ENCODE data around the gene VWA1.
"Not testable (repeated sequence)": the region's sequence is repeated elsewhere in the genome, so short reads cannot be mapped to it uniquely, and the experiment has no call there.

The VWA1 gene

DNA sequence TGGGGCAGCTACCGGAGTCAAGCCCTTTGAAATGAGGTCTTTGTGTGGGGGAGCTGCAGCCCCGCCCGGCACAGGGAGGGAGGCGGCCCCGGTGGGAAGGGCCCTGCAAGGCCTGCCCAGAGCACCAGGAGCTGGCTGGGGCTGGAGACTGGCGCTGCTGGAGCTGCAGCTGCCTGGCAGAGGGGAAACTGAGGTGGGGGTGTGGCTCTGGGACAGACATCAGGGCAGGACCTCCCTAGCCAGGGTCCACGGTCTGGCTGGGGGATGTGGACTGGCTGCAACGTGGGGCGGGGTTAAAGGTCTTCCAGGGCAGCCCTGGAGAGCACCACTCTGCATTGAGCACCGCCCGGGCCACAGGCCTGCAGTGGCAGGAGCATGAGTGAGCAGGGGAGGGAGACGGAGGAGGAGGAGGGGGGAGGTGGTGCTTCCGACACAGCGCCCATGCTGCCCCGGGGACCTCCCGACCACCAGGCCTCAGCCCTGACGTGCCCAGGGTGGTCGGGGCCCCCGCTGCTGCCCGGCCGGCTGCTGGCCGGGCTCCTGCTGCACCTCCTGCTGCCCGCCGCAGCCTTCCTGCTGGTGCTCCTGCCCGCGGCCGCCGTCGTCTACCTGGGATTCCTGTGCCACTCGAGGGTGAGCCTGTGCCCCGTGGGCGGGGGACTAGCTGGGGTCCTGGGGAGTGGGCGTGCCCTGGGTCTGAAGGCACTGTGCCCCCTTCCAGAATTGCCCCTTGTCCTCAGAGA is 9.6 kb upstream of the VWA1 start:
- no peak for DNase-seq

DNA sequence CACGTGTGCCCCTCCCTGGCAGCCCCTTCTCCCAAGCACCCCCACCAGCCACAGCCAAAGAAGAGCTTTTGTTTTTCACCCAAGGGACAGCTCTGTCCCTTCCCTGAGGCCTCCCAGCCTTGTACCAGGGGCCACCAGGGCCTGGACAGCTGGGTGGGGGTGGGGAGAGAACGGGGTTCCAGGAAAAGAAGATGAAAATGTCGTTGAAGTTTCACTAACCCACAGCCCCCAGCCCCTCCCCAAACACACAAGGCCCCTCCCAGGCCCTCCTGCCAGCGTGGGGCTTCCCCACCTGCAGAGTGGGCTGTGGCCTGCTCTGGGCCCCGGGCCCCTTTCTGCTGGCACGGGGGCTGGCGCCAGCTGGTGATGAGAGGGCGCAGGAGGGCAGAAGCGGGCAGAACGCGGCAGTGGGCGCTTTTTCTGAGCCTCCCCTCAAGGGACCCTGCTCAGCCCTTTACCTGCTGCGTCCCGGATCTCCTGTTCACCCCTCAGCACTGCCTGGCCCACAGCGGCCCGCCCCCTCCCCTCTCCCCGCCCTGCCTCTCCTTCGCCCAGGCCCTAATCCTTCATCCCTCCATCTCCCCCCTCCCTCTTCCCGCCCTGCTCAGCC is 8.9 kb upstream of the VWA1 start:
- DNase-seq, result no peak

DNA sequence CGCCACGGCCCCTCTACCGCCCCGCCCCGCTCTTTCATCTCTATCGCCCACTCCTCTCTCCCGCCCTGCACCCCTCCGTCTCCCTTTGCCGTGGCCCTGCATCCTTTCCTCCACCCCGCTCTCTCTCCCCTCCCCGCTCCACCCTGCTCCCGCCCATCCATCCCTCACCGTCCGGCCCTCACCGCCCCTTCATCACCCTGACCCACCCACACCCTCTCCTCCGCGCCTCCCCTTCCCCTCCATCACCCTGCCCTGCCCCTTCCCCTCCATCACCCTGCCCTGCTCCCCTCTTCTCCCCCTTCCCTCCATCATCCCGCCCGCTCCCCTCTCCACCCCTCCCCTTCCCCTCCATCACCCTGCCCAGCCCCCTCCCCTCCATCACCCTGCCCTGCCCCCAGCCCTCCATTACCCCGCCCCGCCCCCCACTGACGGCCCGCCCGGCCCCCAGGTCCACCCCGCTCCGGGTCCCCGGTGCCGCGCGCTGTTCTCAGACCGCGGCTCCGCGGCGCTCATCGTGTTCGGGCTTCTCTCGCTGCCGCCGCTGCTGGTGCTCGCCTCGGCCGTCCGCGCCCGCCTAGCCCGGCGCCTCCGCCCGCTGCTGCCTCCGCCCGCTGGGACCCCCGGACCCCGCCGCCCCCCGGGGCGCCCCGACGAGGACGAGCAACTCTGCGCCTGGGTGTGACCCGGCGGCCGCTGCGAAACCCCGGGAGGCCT is 8.2 kb upstream of the VWA1 start:
- no peak for DNase-seq

DNA sequence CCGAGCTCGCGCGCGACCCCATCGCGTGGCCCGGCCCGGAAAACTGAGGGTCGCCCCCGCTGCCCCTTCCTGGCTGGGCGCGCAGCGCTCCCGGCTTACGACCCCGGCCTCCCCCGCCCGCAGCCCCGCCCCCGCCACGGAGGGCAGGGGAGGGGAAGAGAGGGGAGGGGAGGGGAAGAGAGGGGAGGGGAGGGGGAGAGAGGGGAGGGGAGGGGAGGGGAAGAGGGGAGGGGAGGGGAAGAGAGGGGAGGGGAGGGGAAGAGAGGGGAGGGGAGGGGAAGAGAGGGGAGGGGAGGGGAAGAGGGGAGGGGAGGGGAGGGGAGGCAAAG is 7.7 kb upstream of the VWA1 start:
- no peak for DNase-seq

DNA sequence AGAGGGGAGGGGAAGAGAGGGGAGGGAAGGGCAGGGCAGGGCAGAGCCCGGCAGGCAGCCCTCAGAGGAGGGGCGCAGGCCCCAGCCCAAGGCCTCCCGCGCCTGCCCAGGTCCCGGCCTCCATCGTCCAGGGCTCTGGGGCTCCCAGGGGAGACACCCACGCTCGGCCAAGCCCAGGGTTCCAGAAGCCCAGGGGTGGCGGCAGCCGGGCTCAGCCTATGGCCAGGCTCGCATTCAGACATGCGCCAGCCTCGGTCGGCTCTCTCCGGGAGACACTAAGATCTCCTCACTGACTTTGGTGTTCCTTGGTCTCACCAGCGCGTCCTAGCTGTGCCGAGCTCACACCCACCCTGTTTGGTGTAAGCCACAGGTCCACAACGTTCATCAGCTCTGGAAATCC is 7.3 kb upstream of the VWA1 start:
- DNase-seq, result no peak

DNA sequence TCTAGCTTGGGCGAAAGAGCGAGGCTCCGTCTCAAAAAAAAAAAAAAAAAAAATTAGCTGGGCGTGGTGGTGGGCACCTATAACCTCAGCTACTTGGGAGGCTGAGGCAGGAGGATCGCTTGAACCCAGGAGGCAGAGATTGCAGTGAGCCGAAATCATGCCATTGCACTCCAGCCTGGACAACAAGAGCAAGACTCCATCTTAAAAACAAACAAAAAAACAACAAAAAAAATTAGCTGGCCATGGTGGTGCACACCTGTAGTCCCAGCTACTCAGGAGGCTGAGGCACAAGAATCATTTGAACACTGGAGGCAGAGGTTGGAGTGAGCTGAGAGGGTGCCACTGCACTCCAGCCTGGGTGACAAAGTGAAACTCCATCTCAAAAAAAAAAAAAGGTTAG is 6.5 kb upstream of the VWA1 start:
- not testable (repeated sequence) for DNase-seq

DNA sequence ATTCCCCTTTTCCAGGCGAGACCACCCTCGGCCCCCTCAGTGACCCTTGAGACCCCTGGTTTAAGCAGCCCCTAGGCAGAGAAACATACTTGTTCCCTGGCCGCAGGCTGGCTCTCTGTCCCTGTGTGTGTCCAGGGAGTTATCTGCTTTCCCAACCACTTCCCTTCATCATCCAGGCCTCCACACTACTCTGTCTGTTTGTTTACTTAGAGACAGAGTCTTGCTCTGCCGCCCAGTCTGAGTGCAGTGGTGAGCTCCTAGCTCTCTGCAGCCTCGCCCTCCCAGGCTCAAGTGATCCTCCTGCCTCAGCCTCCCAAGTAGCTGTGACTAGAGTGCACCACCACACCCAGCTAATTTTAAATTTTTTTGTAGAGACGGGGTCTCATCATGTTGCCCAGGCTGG is 5.8 kb upstream of the VWA1 start:
- no peak for DNase-seq

DNA sequence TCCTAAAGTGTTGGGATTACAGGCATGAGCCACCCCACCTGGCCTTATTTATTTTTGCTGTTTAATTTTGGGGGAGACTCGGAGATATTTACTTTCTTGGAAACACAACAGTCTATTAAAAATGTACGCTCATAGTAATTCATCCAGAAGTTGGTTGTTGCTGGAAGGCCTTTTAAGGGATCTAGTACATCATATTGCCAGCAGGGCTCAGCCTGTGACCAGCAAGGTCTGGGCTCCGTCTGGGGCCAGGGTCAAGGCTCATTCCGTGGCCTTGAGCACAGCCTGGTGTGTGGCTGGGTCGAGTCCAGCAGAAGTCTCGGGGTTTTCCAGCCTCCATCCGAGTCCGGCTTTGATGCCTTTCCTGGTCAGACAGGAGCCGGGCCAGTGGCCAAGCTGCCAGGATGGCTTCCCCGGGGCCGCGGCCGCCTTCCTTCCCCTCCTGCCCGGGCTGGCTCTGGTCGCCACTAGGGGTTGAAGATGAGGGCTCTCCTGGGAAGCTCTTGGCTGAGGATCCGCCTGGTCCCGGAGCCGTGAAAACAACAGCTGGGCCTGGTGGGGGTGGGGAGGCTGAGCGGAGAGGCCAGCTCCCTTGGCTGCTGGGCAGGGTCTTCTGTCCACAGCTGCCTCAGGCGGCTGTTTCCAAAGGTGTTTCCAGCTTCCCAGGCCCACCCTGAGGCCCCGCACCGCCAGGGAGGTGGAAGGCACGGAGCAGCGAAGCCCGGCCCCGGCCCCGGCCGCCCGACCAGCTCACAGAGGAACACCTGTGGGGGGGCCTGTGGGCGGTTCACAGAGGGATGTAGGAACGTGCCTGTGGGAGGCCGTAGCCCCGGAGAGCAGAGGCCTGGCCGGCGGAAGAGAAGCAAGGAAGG is 5.1 kb upstream of the VWA1 start:
- DNase-seq, result no peak

DNA sequence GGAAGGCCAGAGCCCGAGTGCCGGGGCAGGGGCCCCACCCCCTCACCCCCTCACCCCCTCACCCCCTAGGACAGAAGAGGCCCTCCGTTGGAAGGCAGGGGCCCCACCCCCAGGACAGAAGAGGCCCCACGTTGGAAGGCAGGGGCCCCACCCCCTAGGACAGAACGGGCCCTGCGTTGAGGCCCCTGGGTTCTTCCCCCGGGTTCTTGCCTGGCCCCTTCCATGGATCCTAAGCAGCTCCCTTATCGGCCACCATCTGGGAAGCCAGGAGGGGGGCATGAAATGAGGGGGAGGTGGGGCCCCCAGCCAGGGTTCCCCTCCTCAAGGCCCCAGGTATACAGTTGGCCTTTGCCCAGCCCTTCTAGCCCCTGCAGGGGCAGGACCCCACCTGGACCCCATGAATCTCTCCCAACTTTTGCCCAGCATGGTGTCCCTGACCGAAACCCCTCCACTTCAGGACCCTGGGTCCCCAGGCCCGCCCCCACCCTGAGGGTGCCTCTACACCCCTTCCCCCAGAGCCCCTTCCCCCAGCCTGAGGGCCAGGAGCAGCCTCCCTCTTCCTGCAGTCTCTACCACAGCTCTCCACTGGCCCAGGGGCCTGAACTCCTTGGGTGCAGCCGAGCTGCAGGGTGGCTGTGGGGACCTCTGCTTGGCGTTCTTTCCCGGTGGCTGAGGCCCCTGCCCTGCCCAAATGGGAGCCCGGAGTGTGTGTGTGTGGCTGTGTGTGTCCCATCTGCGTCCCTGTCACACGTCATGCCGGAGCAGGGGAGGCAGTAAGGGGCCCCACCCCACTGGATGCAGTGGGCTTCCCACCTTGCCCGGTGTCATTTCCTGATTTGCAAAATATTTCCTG is 4.3 kb upstream of the VWA1 start:
- DNase-seq, result no peak

DNA sequence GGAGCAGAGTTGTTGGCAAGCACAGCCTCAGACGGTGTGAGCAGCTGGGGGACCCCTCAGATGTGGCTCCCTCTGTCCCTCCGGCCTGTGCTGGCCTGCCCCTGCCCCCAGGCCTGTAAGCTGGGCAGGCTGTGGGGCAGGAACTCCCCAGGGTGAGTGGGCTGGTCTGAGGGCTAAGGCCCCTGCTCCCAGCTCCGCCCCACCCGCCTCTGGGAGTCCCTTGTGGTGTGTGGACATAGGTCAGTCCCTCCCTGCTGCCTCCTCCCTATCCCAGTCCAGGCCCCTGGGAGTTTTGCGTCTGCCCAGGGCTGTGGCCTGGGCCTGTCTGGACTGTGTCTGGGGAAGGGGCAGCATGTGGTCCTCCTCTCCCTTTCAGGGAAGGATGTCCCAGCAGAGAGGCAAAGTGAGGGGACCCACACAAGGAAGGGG is 3.6 kb upstream of the VWA1 start:
- no peak for DNase-seq

DNA sequence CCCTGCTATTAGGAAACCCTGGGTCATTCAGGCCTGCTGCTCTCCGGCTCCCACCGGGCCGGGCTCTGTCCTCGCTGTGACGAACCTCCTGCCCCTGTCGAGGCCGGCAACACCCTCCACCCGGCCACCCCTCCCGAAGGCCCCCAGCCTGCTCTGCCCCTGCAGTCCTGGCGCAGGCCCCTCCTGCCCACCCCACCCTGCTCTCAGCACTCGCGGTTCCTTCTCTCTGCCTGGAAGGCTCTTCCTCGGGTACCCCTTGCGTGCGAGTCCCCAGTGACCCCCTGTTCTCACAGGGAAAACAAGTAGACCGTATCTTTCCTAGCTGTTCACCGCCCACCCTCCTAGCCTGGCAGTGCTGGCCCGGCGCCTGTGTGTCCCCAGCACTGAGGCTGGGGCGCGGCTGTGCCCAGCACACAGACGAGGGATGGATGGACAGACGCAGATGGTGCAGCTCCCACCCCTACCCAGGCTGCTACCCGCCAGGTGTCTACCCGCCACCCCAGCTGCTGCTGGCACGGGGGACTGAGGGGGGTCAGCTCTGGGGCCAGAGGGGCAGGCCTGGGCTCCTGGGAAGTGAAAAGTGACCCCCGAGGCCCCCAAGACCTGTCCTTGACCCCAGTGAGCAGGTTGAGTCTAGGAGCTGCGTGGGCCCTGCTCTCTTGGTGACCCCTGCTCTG is 3.1 kb upstream of the VWA1 start:
- DNase-seq, result no peak

DNA sequence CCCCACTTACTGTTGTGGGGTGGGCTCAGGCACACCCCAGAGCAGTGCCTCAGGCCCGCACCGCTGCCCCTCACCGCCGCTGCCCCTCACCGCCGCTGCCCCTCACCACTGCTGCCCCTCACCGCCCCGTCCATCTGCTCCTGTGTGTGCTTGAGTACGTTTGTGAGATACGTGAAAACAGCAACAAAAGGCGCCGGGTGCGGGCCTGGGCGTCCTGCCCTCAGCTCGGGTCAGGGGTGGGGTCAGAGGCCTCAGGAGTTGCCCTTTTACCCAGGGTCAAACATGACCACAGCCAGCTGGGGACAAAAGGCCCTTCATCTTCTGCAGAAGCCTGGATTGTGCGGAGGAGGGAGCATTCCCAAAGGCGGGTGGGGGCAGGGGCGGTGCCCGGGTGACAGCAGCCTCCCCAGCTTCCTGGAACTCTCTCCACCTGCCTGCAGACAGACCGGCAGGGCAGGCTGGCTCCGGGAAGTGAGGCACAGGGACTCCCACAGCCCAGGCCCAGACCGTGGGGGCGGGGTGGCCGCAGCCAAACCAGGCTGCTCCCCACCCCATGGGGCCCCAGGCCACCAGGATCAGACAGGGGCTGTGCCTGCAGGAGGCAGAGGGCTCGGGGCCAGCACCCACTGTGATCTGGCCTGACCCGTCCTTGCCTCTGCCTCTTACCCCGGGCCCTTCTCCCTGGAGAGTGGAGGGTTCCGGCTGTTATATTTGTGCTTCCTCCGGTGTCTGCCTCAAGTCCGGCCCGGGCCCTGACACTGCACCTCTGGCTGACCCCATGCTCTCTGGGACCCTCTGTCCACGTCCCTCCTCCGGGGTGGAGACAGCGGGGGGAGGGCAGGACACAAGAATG is 2.3 kb upstream of the VWA1 start:
- DNase-seq, result no peak

DNA sequence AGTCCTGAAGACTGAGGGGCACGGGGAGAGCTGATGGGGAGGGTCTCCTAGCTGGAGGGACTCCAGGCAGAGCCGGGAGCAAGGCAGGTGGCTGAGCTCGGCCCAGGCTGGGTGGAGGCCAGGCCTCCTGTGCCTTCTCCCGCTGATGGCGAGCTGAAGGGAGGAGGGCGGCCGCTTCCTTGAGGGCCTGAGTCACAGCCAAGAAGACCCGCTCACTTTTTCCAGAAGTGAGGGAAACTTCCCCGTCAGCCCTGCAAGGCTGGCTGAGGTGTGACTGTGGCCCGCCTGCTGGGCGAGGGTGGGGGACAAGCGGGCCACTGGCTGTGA is 1.7 kb upstream of the VWA1 start:
- no peak for DNase-seq

DNA sequence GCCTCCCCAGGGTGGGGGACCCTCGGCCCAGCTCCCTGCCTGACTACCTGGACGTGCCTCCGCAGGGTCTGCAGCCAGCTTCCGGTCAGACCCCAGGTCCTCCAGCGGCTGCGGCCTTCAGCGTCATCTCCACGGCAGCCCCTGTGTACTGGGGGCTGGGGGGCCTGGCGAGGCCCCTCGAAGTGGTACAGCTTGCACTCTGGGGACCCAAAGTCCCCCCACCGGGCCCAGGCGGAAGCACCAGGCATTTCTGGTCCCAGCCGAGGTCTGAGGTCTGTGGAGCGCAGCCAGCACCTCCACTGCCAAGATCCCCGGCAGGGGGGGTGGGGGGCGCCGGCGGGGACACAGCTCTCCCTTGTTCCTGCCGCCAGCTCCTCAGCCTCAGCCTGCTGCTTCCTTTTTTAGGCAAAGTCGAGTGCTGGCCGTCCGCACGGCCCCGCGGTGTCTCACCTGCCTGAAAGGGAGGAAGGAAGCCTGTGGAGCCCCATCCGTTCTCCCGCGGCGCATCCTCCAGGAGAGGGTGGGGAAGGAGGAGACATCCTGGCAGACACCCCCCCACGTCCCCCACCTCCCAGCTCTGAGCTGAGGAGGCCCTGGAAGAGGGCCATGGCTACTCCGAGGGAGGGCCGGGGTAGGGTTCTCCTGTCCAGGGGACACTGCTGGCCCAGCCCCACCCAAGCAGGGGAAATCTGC is 1.2 kb upstream of the VWA1 start:
- DNase-seq, result no peak

DNA sequence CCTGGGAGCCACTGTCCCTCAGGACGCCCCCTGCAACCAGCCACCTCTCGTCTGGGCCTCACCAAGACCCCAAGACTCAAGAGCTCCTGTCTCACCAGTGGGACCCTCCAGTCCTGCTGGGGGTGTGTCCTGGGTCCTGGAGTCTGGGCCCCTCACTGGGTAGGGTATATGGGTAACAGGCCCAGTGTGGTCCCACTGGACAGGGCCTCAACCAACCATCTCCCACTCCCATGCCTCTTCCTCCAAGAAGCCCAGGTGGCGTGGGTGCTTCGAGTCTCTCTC is 725 bp upstream of the VWA1 start:
- no peak for DNase-seq

DNA sequence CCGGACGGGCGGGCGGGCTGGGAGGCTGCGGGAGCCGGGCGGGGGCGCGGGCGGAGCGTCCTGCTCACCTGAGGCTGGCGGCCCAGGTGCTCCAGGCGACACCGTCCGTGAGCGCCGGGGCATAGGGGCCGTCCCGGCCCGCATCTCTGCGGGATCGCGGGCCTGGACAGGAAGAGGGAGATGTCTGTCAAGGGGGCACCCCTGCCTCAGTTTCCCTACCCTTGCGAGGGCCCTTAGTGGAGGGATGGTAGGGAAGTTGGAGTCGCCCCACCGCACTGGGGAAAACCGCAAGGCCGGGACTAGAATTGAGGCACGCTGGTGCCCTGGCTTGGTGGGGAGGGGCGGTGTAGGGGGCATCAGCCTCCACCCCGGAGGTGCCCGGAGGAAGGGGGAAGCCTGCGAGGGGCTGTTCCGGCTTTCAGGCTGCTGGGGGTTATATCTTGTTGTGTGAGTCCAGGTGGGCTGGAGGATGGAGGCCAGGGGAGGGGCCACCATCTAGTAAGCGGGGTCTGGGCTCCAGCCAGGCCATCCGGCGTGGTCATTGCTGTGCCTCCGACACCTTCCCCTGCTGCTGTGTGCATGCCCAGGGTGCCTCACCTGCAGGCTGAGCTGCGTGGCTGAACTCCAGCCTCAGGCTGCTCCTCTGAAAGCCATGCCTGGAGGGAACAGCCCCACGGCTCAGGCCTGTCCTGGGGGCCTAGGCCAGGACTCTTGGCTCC is 580 bp downstream of the VWA1 start:
- DNase-seq, result no peak

DNA sequence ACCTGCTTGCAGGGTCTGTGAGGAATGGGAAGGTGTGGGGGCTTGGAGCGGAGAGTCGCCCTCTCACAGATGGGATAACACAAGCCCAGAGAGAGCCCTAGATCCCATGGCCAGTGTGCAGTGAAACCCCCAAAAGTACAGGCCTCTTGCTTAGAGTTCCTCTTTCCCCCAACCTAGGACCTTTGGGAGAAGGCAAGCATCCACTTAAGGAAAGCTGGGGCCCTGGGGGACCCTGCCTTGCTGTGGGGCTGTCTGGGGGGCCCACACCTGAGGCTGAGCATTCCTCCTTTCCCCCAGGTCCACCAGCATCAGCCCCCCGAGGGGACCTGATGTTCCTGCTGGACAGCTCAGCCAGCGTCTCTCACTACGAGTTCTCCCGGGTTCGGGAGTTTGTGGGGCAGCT is 1.1 kb downstream of the VWA1 start:
- DNase-seq, result no peak

DNA sequence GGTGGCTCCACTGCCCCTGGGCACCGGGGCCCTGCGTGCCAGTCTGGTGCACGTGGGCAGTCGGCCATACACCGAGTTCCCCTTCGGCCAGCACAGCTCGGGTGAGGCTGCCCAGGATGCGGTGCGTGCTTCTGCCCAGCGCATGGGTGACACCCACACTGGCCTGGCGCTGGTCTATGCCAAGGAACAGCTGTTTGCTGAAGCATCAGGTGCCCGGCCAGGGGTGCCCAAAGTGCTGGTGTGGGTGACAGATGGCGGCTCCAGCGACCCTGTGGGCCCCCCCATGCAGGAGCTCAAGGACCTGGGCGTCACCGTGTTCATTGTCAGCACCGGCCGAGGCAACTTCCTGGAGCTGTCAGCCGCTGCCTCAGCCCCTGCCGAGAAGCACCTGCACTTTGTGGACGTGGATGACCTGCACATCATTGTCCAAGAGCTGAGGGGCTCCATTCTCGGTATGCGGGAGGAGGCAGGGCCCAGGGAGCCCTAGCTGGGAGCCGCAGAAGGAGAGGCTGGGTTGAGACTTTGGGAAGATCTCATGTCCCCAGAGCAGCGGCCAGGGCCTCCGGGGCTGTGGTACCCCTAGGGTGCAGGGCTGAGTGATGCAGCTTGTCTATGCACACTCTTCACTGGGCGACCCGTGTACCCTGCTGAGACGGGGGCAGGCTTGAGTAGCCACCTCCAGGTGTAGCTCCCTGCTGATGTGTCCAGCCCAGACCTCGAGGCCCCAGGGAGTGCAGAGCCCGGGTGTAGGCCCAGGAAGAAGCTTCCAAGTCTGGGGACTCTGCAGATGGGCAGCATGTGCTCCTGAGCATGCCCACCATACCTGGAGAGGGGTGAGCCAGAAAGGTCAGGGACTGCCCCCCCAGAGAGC is 1.8 kb downstream of the VWA1 start:
- no peak for DNase-seq

DNA sequence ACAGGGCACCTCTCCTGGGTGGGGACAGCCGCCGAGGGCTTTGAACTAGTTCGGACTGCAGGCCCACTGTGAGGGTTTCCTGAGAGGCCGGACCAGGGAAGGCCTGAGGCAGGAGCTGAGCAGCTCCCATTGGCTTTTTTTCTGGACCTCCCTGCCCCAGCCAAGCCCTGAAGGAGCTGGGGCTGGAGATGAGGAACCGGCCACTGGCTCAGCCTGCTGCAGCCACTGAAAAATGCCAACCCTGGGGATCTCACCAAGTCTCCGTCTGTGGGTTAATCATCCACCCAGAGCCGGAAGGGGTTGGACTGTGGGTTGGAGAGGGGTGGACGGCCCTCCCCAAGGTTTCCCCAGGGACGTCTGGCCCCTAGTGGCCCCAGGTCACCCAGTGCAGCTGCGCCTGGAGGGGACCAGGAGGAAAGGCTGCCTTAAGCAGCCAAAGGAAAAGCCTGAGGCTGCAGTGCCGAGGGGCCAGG is 2.5 kb downstream of the VWA1 start:
- DNase-seq, result no peak
